ENCODE data around the gene REG1B.

DNA sequence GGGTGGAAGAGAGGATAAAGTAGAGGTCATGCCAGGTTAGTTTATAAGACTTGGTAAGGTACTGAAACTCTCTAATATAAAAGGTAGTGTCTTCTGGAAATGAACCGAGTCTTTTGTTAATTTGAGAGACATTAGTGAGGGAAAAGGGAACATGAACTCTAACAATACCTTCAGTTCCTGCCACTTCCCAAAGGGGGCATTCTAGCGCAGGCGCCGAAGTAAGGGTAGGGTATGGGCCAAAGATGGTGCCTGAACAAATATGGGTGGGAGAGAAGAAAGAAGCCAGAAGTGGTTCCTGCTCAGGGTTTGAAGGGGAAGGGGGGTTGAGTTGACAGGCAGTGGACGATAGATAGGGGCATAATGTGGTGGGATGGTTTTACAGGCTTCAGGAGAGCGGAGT, 10.1 kb upstream of the REG1B start:
- TF ChIP-seq PHF8 (IDR thresholded peaks at IDR 0.05; ENCODE audit: borderline replicate concordance, low read depth) (no peak), KDM1A (IDR thresholded peaks at IDR 0.05; ENCODE audit: low read depth) (no peak), JUNB (IDR thresholded peaks at IDR 0.05) (no peak), POLR2A (IDR thresholded peaks at IDR 0.05; ENCODE audit: low read length) (no peak), ZFP36 (IDR thresholded peaks at IDR 0.05; ENCODE audit: borderline replicate concordance, partially characterized antibody) (no peak), SMC3 (IDR thresholded peaks at IDR 0.05) (no peak)
- TF ChIP-seq, protein P1, sequence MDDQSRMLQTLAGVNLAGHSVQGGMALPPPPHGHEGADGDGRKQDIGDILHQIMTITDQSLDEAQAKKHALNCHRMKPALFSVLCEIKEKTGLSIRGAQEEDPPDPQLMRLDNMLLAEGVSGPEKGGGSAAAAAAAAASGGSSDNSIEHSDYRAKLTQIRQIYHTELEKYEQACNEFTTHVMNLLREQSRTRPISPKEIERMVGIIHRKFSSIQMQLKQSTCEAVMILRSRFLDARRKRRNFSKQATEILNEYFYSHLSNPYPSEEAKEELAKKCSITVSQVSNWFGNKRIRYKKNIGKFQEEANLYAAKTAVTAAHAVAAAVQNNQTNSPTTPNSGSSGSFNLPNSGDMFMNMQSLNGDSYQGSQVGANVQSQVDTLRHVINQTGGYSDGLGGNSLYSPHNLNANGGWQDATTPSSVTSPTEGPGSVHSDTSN (IDR thresholded peaks at IDR 0.05), result no peak
- TF ChIP-seq, protein P2, sequence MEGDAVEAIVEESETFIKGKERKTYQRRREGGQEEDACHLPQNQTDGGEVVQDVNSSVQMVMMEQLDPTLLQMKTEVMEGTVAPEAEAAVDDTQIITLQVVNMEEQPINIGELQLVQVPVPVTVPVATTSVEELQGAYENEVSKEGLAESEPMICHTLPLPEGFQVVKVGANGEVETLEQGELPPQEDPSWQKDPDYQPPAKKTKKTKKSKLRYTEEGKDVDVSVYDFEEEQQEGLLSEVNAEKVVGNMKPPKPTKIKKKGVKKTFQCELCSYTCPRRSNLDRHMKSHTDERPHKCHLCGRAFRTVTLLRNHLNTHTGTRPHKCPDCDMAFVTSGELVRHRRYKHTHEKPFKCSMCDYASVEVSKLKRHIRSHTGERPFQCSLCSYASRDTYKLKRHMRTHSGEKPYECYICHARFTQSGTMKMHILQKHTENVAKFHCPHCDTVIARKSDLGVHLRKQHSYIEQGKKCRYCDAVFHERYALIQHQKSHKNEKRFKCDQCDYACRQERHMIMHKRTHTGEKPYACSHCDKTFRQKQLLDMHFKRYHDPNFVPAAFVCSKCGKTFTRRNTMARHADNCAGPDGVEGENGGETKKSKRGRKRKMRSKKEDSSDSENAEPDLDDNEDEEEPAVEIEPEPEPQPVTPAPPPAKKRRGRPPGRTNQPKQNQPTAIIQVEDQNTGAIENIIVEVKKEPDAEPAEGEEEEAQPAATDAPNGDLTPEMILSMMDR (IDR thresholded peaks at IDR 0.05), result no peak
- TF ChIP-seq, protein P3, sequence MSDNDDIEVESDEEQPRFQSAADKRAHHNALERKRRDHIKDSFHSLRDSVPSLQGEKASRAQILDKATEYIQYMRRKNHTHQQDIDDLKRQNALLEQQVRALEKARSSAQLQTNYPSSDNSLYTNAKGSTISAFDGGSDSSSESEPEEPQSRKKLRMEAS (IDR thresholded peaks at IDR 0.05), result no peak
- TF ChIP-seq, protein P4, sequence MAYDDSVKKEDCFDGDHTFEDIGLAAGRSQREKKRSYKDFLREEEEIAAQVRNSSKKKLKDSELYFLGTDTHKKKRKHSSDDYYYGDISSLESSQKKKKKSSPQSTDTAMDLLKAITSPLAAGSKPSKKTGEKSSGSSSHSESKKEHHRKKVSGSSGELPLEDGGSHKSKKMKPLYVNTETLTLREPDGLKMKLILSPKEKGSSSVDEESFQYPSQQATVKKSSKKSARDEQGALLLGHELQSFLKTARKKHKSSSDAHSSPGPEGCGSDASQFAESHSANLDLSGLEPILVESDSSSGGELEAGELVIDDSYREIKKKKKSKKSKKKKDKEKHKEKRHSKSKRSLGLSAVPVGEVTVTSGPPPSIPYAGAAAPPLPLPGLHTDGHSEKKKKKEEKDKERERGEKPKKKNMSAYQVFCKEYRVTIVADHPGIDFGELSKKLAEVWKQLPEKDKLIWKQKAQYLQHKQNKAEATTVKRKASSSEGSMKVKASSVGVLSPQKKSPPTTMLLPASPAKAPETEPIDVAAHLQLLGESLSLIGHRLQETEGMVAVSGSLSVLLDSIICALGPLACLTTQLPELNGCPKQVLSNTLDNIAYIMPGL (CRISPR knock-in tag; IDR thresholded peaks at IDR 0.05; ENCODE audit: borderline replicate concordance), result no peak
